ENCODE measurements around the gene SELENOI.

DNA sequence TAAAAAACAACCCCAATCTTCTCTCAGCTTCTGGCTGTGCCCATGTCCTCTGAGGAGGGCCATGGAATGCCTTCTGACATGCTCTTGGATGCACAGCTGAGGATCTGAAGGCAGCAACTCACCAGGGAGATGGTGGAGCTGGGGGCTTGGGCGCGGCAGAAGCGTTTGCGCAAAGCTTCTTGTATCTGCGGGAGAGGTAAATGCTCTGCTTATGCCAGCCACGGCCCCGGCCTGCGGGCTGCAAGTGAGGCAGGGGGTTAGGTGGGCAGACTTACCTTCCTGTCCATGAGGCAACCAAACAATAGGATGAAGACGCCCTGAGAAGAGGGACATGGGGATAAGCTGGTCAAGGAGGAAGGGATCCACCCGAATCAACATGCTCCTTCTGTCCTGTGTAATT is 36.0 kb upstream of the SELENOI start:
- no peak for TF ChIP-seq POLR2A (IDR thresholded peaks at IDR 0.05)
- TF ChIP-seq EP300 (IDR thresholded peaks at IDR 0.05) = no peak
- TF ChIP-seq, protein P1, sequence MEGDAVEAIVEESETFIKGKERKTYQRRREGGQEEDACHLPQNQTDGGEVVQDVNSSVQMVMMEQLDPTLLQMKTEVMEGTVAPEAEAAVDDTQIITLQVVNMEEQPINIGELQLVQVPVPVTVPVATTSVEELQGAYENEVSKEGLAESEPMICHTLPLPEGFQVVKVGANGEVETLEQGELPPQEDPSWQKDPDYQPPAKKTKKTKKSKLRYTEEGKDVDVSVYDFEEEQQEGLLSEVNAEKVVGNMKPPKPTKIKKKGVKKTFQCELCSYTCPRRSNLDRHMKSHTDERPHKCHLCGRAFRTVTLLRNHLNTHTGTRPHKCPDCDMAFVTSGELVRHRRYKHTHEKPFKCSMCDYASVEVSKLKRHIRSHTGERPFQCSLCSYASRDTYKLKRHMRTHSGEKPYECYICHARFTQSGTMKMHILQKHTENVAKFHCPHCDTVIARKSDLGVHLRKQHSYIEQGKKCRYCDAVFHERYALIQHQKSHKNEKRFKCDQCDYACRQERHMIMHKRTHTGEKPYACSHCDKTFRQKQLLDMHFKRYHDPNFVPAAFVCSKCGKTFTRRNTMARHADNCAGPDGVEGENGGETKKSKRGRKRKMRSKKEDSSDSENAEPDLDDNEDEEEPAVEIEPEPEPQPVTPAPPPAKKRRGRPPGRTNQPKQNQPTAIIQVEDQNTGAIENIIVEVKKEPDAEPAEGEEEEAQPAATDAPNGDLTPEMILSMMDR (IDR thresholded peaks at IDR 0.05) = no peak
